Left renal pelvis (tissue), 4 donors: ENCODE results near the gene PLCH1. TPM values are rescaled to one million over a fixed set of nuclear protein-coding genes. Genes with fewer than 3 reads are reported as not detected.

Experiments used
- DNase-seq, 4 donors: peaks; one replicate each; pipeline ENCODE4 v3.0.0-alpha.2; 2013; ENCODE audit warnings: low read depth in 4 of 4, low spot score in 3 of 4
- polyA plus RNA-seq, 4 donors: library from polyadenylated mRNA; unstranded; fragments of 120-200 nt; gene quantifications; one replicate each; pipeline ENCODE4 v1.2.1, GENCODE V29; 2013; ENCODE audit not compliant: insufficient read length in 4 of 4

Gene PLCH1
- polyA plus RNA-seq, 4 donors: 0.38 to 11.0 (median 10.6) TPM

DNA sequence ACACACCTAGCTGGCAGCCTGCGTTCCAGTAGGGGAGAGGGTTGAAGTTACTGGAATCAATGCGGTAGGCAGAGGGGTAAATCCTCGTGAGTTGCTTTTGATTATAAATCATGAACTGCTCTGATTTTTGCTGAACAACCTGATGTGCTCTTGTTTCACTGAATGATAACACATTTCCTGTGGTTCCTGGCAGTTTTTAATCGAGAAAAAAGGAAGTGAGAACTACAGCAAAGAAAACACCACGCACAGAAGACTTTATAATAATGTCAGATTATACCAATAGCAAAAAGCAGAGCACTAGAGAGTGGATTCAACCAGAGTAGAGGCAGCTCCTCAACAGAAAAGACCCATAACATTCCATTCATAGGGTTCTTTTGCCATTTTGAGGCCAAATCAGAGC is 250.5 kb downstream of the PLCH1 start:
- no peak for DNase-seq

- DNase-seq: no peak
These were observed 252.0 kb downstream of the PLCH1 start for GRCh38 chr3:155492841-155493240.

DNA sequence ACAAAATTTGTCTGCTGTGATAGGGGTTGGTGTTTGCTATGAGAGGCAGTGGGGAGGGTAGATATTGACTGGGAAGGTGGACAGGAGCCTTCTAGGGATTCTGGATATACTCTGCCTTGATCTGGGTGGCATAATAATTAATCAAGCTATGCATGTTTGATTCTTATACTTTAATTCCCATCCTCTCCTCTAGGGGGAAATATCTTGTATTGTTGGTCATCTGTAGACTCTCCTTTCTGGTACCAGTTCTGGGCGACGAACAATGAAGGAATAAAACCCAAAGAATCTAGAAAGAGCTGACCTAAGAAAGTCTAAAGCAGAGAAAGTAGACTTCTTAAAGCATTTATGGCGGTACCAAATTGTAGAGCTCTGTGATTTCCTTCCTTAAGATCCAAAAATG is 253.2 kb downstream of the PLCH1 start:
- DNase-seq: no peak

DNA sequence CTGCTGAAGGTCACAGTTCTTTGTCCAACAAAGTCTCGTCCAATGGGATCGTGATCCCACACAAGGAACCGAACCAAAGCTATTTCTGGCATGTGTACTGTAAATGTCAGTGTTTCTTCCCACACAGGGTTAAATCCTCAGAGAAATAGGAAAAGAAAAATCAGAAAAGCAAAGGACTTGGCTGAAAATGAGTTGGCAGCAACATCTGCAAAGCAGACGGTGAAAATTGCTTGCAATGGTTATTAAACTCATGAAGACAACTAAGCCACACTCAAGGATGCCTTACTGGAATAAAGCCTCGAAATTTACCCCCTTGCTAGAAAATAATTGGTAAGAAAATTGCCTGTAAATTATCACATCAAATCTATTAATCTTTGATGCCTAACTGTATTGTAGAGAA is 256.2 kb downstream of the PLCH1 start:
- no peak for DNase-seq

DNA sequence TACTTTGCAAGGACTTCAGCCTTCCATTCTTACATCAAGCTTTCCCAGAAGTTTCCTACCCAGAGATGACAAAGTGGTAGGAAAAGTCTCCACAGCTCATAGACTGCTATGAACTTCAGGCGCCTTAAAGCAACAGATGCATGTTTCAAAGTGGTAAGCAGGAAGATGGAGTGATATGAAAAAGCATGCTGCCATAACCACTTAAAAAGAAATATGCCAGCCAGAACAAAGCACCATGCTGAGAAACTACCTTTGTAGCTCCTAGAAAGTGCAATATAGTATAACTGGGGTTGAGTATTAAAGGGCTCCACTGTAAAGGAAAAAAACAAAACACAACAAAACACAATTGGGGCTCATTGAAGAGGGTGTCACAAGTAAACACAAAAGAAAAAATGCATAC is 259.0 kb downstream of the PLCH1 start:
- no peak for DNase-seq

GRCh38 chr3:155481591-155481990 is 263.3 kb downstream of the PLCH1 start:
- no peak for DNase-seq

DNA sequence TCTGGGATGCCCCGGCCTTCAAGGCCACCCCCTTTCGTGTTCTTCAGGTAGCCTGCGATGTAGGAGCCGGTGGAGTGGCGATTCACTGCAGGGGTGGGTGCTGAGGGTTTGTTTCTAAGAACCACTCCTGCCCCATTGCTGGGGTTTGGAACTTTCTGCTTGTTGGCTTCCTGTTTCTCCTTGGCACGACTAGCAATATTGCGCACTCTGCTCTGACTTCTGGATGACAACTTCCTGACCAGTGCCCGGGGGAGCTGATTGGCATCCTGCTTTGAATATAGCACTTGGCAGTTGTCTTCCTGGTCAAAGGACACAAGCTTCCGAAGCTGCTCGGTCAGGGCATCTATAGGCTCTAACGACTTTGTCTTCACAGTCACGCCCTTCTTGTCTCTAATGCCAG is 263.8 kb downstream of the PLCH1 start:
- no peak for DNase-seq

DNA sequence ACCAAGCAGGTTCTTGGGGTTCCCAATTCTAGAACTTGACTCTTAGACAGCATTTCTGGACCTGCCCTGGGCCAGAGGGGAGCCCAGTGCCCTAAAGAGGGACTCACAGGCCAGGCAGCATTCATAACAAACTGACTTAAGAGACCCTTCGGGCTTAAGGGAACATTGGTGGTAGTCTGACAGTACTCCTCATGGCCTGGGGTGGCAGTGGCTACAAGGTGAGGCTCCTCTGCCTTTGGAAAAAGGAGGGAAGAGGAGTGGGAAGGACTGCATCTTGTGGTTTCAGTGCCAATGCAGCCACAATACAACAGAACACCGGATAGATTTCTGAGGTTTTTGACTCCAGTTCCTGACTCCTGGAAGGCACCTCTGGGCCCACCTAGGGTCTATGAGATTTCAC is 279.2 kb downstream of the PLCH1 start:
- no peak for DNase-seq

DNA sequence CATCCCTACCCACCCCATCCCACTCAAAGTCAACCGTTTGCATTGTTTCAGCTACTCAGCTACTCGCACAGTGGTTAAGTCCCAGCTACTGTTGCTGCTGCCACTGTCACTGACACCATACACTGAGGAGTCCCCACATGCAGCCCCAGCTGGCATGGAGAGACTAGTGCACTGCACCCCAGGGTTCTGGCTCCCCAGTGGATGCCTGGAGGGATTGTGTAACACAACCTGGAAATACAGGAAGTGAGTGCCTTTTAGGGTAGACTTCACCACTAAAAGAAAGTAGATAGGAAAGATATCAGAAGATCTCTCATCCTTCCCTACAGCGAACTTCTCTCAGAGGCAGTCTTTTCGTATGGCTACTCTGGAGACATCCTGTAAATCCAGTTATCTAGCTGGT is 282.2 kb downstream of the PLCH1 start:
- no peak for DNase-seq

DNA sequence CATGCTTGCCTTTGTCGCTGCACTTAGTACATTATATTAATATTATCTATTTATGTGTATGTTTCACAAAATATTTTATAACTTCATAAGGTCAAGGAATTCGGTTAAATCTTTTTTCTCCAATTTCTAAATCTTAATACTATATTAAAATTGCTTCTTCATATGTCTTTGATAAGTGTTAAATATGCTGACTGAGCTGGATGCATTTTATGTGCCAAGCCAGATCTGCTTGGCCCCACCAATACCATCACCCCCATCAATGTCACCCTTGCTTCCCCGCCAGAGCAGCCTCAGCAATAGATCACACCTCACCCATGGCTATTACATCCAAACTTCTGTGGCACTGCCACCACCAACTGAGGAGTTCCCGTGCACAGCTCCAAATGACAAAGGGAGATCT is 287.3 kb downstream of the PLCH1 start:
- DNase-seq: no peak

- no peak for DNase-seq
These were observed 289.1 kb downstream of the PLCH1 start for GRCh38 chr3:155455765-155456164.

DNA sequence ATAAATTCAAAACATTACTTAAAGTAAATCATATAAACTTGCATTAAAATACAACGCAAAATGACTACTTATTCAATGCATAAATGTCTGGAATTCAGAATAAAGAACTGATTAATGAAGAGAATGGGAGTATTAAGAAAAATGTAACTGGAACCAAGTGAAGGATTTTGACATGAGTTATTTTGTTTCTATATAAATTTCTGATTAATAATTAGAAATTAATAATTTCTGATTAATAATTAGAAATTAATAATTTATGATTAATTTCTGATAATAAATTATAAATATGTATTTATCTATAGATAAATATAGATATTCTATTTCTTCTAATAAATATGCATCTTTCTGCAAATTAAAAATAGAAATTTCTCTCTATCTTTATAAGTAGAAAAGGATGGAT is 291.4 kb downstream of the PLCH1 start:
- no peak for DNase-seq

GRCh38 chr3:155449613-155450267 is 295.1 kb downstream of the PLCH1 start:
- no peak for DNase-seq

DNA sequence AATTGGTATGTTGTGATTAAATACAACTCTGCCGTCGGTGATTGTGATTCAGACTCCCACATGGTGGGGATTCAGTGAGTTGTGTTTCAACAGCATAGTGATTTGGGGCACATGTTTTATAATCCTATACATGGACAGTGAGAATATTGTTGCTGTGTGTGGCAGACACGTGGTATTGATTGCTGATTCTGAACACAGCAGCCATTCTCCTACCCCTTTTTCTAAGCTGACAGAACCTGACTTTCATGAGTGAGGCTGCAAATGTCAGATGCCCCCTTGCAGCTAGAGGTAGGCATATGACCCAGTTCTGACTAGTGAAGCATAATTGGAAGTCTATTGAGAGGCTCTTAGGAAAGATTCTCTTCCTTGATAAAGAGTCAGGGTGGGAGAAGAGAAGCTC is 296.3 kb downstream of the PLCH1 start:
- DNase-seq: no peak

DNA sequence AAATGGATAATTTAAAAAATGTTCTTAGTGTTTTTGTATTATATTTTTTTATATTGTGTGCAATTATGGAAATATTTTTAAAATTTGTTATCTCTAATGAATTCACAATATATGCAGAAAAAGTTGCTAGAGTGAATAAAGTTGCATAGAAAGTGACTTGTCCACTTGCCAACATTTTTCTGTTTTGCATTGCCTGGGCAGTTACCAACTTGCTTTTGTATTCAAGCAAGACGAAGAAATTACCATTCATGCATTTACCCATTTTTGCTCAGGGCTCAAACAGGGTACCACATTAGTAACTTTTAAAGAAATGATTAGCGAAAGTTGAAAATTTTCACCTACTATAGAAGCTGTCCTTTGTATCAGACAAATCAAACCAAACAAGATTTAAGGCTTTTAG is 298.5 kb downstream of the PLCH1 start:
- no peak for DNase-seq

- DNase-seq: no peak
These were observed 300.1 kb downstream of the PLCH1 start for GRCh38 chr3:155444771-155445170.

DNA sequence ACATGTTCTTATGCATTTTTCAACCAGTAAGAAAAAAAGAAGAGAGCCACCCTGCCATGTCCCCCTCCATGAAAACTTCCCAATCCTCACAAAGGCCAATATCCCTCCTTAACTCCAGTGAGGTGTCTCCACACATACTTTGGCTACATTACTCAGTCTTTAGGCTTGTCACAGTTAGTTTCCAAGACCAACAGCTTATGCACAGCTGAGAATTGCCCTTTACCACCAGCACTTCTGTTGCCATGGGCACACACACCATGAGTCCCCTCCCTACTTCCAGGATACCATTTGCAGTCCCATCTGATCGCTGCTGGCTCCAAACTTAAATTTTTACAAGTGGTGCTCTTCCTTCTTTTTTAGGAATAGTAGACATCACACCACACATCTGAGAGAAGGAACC is 301.1 kb downstream of the PLCH1 start:
- no peak for DNase-seq

DNA sequence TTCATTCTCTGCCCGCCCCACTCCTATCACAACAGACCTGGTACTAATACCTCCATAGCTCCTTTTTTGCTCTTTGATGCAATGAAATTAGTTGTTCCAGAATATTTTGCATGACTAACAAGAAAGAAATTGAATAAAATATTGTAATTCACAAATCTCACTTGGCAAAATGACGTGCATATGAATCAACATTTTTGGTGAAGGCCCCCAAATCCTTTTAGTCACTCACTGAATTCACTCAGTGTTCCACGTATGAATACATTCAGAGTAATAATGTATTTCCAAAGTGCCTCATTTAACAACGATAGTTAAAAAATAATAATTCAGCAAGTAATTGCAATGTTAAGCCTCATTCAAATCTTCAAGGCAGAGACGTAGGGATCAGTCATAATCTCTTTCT is 302.8 kb downstream of the PLCH1 start:
- no peak for DNase-seq

DNA sequence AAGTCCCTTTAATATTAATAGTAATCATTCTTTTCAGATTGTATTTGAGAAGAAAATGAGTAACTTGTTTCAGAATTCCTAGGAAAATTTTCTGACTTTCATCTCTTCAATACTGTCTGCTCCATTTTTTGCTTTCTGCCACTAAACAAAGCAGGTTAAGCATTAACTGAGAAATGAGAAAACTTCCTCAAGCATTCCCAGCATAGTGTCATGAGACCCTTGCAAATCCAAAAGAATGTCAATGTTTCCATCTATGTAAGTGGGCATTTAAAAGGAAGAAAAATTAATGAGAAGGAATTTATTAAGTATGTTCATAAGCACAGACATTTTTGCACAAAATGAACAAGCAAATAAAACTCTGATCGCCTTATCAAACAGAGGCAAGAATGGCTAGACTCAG is 303.4 kb downstream of the PLCH1 start:
- no peak for DNase-seq

DNA sequence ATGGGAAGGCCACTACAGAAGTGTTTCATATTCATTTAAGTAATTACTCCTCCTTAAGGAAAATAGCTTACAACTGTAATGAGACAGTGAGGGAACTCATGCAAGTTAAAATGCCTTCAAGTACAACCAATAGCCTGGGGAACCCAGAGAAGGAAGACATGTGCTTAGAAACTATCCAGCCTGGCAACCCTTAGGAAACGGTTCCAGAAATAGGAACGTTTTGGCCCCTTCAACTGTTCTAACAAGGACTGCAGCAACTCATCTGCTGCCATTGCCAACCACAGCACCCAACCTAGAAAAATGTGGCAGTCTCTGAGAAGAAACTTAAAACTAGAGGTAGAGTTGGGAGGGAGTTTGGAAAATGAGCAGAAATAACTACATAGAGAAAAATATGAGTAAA is 303.8 kb downstream of the PLCH1 start:
- no peak for DNase-seq

- no peak for DNase-seq
These were observed 309.1 kb downstream of the PLCH1 start for GRCh38 chr3:155435821-155436220.

GRCh38 chr3:155431856-155432570 is 312.9 kb downstream of the PLCH1 start:
- DNase-seq: no peak

DNA sequence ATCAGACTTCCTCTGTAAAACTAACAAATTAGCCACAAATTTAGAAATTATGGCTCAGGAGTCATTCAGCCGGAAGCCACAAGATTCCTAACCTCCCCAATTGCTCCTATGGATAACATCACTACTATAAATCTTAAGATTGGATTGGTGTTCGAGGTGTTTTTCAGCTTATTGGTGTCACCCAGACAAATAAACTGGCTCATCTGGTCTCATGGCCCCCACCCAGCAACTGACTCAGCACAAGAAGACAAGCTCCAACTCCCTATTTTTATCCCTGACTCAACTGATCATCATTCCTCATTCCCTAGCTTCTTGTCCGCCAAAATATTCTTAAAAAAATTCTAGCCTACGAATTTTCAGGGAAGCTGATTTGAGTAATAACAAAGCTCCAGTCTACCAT is 316.3 kb downstream of the PLCH1 start:
- DNase-seq: no peak
